Measurements from ENCODE around the gene CADM4. TPM values are rescaled to one million over a fixed set of nuclear protein-coding genes. Genes with fewer than 3 reads are reported as not detected.
A peak's percentile ranks its signal among the peaks of the same experiment; 100 is the strongest.
"Not testable (repeated sequence)": the region's sequence is repeated elsewhere in the genome, so short reads cannot be mapped to it uniquely, and the experiment has no call there.

Gene CADM4
- total RNA-seq, 5 donors from 2014 or later (not counting 1 experiment from before 2014, with no cell fraction given) = 0.16 to 0.61 (median 0.45) TPM

DNA sequence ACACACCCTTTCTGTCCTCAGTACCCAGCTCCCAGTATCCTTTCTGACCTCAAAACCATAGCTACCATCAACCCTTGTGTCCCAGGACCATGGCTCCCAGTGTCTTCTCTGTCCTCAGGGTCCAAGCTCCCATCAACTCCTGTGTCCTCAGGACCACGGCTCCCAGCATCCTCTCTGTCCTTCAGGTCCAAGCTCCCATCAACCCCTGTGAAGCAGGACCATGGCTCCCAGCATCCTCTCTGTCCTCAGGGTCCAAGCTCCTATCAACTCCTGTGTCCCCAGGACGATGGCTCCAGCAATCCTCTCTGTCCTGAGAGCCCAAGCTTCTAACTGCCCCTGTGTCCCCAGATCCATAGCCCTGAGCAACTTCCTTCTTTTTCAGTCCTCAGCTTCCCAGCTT lies 1.7 kb upstream of the CADM4 start:
- ATAC-seq (replicated peaks in 1 of 4) (no peak), DNase-seq (no peak)
- peaks cover 1 to 2% (median 2%) of the 10 kb centered on the region in 3 donors for H3K9me3 Mint-ChIP-seq
- Histone ChIP-seq H3K27me3 (replicated peaks in 1 of 2; ENCODE audit: control insufficient read depth in 2 of 2, extremely low read depth in 1 of 2, insufficient read depth in 2 of 2, low read length in 1 of 2) (peaks cover 6 to 43% of the 10 kb centered on the region in 2 experiments), H3K27ac (ENCODE audit: low read length) (no peak overlapping the region), H3K4me3 (ENCODE audit: control insufficient read depth in 1 of 2, extremely low read depth in 1 of 2, low read length in 1 of 2) (no peak overlapping the region), H3K4me1 (ENCODE audit: control insufficient read depth in 1 of 2, extremely low read depth in 1 of 2, insufficient read depth in 2 of 2, low read length in 2 of 2) (peaks cover 9 to 15% of the 10 kb centered on the region in 2 experiments), H3K36me3 (ENCODE audit: control insufficient read depth in 2 of 2, extremely low read depth in 1 of 2, insufficient read depth in 1 of 2, low read length in 1 of 2) (no peaks in the 10 kb centered on the region), H3K9me3 (no peaks in the 10 kb centered on the region)
- POLR2A ChIA-PET = no interaction called here
- 53% methylated on average over 2 of the region's 2 CpGs for WGBS (ENCODE audit: insufficient coverage)
- H3K27me3 Mint-ChIP-seq = peaks cover 18 to 32% of the 10 kb centered on the region in 2 donors
- H3K4me1 Mint-ChIP-seq = peaks cover 9 to 22% (median 9%) of the 10 kb centered on the region in 3 donors
- H3K27ac Mint-ChIP-seq = peak overlapping the region in 1 of 2 donors; percentile 53
- H3K36me3 Mint-ChIP-seq = peaks cover 4% of the 10 kb centered on the region
- CTCF ChIA-PET = no interaction called here
- peak overlapping the region; percentile 63 to 79 (median 64) for H3K4me3 Mint-ChIP-seq

DNA sequence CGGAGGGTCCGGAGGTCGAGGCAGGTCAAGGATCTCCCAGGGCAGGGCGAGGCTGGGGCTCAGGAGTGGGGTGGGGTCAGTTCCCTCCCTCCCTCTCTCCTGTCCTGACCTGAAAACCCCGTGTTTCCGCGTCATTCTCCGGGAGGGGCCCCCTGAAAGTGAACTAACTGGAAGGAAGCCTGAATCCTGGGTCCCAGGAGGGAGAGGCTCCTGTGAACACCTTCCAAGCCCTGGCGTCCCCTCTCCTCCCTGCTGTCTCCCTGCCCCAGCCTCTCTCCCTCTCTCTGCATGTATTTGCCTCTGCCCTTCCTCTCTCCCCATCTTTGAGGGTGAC lies 741 bp upstream of the CADM4 start:
- no peak for ATAC-seq (replicated peaks in 1 of 4)
- H3K27ac Mint-ChIP-seq = no peak overlapping the region
- H3K4me1 Mint-ChIP-seq = peaks cover 9 to 22% (median 9%) of the 10 kb centered on the region in 3 donors
- 40% methylated on average over 1 of the region's 9 CpGs for WGBS (ENCODE audit: insufficient coverage)
- ChIA-PET CTCF (interaction anchor here in 1 of 2 donors (0.5 kb wide), 2 partner anchors 22 to 208 kb away, joined by 4 to 5 read pairs; no protein-coding TSS in a partner anchor), POLR2A (no interaction called here)
- H3K27me3 Mint-ChIP-seq = peaks cover 18 to 36% of the 10 kb centered on the region in 2 donors
- no peaks in the 10 kb centered on the region for H3K36me3 Mint-ChIP-seq
- H3K4me3 Mint-ChIP-seq = peak overlapping the region; percentile 76 to 79 (median 76)
- no peaks in the 10 kb centered on the region for H3K36me3 ChIP-seq (ENCODE audit: control insufficient read depth in 2 of 2, extremely low read depth in 1 of 2, insufficient read depth in 1 of 2, low read length in 1 of 2)
- no peaks in the 10 kb centered on the region for H3K9me3 Mint-ChIP-seq
- peak overlapping the region; percentile 54 for H3K4me3 ChIP-seq (ENCODE audit: control insufficient read depth in 1 of 2, extremely low read depth in 1 of 2, low read length in 1 of 2)
- peaks cover 9 to 15% of the 10 kb centered on the region in 2 experiments for H3K4me1 ChIP-seq (ENCODE audit: control insufficient read depth in 1 of 2, extremely low read depth in 1 of 2, insufficient read depth in 2 of 2, low read length in 2 of 2)
- no peaks in the 10 kb centered on the region for H3K9me3 ChIP-seq
- H3K27me3 ChIP-seq (replicated peaks in 1 of 2; ENCODE audit: control insufficient read depth in 2 of 2, extremely low read depth in 1 of 2, insufficient read depth in 2 of 2, low read length in 1 of 2) = peaks cover 6 to 52% of the 10 kb centered on the region in 2 experiments
- DNase-seq = no peak
- H3K27ac ChIP-seq (ENCODE audit: low read length) = no peak overlapping the region

- POLR2A ChIA-PET = interaction anchor here in 1 of 2 donors (0.6 kb wide), 1 partner anchor 139 kb away, joined by 3 read pairs; no protein-coding TSS in a partner anchor
- no peaks in the 10 kb centered on the region for H3K9me3 ChIP-seq
- Mint-ChIP-seq H3K9me3 (no peaks in the 10 kb centered on the region), H3K27ac (no peak overlapping the region), H3K4me3 (peak overlapping the region; percentile 70 to 89 (median 80)), H3K27me3 (peaks cover 18 to 36% of the 10 kb centered on the region in 2 donors), H3K36me3 (no peaks in the 10 kb centered on the region), H3K4me1 (peaks cover 9 to 22% (median 9%) of the 10 kb centered on the region in 3 donors)
- no peak overlapping the region for H3K27ac ChIP-seq (ENCODE audit: low read length)
- H3K36me3 ChIP-seq (ENCODE audit: control insufficient read depth in 2 of 2, extremely low read depth in 1 of 2, insufficient read depth in 1 of 2, low read length in 1 of 2) = no peaks in the 10 kb centered on the region
- H3K4me3 ChIP-seq (ENCODE audit: control insufficient read depth in 1 of 2, extremely low read depth in 1 of 2, low read length in 1 of 2) = peak overlapping the region; percentile 1 to 12
- 28% methylated on average over 18 of the region's 18 CpGs for WGBS (ENCODE audit: insufficient coverage)
- CTCF ChIA-PET = no interaction called here
- peaks cover 6 to 65% of the 10 kb centered on the region in 2 experiments for H3K27me3 ChIP-seq (replicated peaks in 1 of 2; ENCODE audit: control insufficient read depth in 2 of 2, extremely low read depth in 1 of 2, insufficient read depth in 2 of 2, low read length in 1 of 2)
- H3K4me1 ChIP-seq (ENCODE audit: control insufficient read depth in 1 of 2, extremely low read depth in 1 of 2, insufficient read depth in 2 of 2, low read length in 2 of 2) = peaks cover 9 to 20% of the 10 kb centered on the region in 2 experiments
- DNase-seq (no peak), ATAC-seq (replicated peaks in 1 of 4) (no peak)
Measured at GRCh38 chr19:43638995-43639518, 593 bp downstream of the CADM4 start.

GRCh38 chr19:43638214-43638994 lies 1.2 kb downstream of the CADM4 start:
- H3K9me3 Mint-ChIP-seq = no peaks in the 10 kb centered on the region
- H3K27me3 Mint-ChIP-seq = peaks cover 18 to 36% of the 10 kb centered on the region in 2 donors
- Histone ChIP-seq H3K9me3 (no peaks in the 10 kb centered on the region), H3K27ac (ENCODE audit: low read length) (no peak overlapping the region), H3K27me3 (replicated peaks in 1 of 2; ENCODE audit: control insufficient read depth in 2 of 2, extremely low read depth in 1 of 2, insufficient read depth in 2 of 2, low read length in 1 of 2) (peaks cover 6 to 68% of the 10 kb centered on the region in 2 experiments), H3K4me1 (ENCODE audit: control insufficient read depth in 1 of 2, extremely low read depth in 1 of 2, insufficient read depth in 2 of 2, low read length in 2 of 2) (peaks cover 9 to 20% of the 10 kb centered on the region in 2 experiments), H3K4me3 (ENCODE audit: control insufficient read depth in 1 of 2, extremely low read depth in 1 of 2, low read length in 1 of 2) (no peak overlapping the region), H3K36me3 (ENCODE audit: control insufficient read depth in 2 of 2, extremely low read depth in 1 of 2, insufficient read depth in 1 of 2, low read length in 1 of 2) (no peaks in the 10 kb centered on the region)
- ChIA-PET POLR2A (interaction anchor here in 1 of 2 donors (0.5 kb wide), 1 partner anchor 329 kb away, joined by 4 read pairs; no protein-coding TSS in a partner anchor), CTCF (no interaction called here)
- WGBS (ENCODE audit: insufficient coverage) = 95% methylated on average over 3 of the region's 13 CpGs
- peak overlapping the region; percentile 70 to 89 (median 80) for H3K4me3 Mint-ChIP-seq
- H3K36me3 Mint-ChIP-seq = no peaks in the 10 kb centered on the region
- H3K4me1 Mint-ChIP-seq = peaks cover 9 to 22% (median 9%) of the 10 kb centered on the region in 3 donors
- DNase-seq (no peak), ATAC-seq (replicated peaks in 1 of 4) (no peak)
- H3K27ac Mint-ChIP-seq = no peak overlapping the region

- no peaks in the 10 kb centered on the region for H3K36me3 Mint-ChIP-seq
- ATAC-seq (replicated peaks in 1 of 4) = no peak
- Histone ChIP-seq H3K27ac (ENCODE audit: low read length) (no peak overlapping the region), H3K9me3 (no peaks in the 10 kb centered on the region), H3K4me3 (ENCODE audit: control insufficient read depth in 1 of 2, extremely low read depth in 1 of 2, low read length in 1 of 2) (no peak overlapping the region), H3K27me3 (replicated peaks in 1 of 2; ENCODE audit: control insufficient read depth in 2 of 2, extremely low read depth in 1 of 2, insufficient read depth in 2 of 2, low read length in 1 of 2) (peaks cover 6 to 70% of the 10 kb centered on the region in 2 experiments), H3K4me1 (ENCODE audit: control insufficient read depth in 1 of 2, extremely low read depth in 1 of 2, insufficient read depth in 2 of 2, low read length in 2 of 2) (peaks cover 9 to 20% of the 10 kb centered on the region in 2 experiments), H3K36me3 (ENCODE audit: control insufficient read depth in 2 of 2, extremely low read depth in 1 of 2, insufficient read depth in 1 of 2, low read length in 1 of 2) (no peaks in the 10 kb centered on the region)
- peaks cover 9 to 16% (median 9%) of the 10 kb centered on the region in 3 donors for H3K4me1 Mint-ChIP-seq
- DNase-seq = no peak
- H3K9me3 Mint-ChIP-seq = no peaks in the 10 kb centered on the region
- POLR2A ChIA-PET = no interaction called here
- no peak overlapping the region for H3K27ac Mint-ChIP-seq
- 84% methylated on average over 8 of the region's 14 CpGs for WGBS (ENCODE audit: insufficient coverage)
- no peak overlapping the region for H3K4me3 Mint-ChIP-seq
- peaks cover 14 to 39% of the 10 kb centered on the region in 2 donors for H3K27me3 Mint-ChIP-seq
- CTCF ChIA-PET = no interaction called here
Measured at GRCh38 chr19:43636121-43636683, 3.4 kb downstream of the CADM4 start.

DNA sequence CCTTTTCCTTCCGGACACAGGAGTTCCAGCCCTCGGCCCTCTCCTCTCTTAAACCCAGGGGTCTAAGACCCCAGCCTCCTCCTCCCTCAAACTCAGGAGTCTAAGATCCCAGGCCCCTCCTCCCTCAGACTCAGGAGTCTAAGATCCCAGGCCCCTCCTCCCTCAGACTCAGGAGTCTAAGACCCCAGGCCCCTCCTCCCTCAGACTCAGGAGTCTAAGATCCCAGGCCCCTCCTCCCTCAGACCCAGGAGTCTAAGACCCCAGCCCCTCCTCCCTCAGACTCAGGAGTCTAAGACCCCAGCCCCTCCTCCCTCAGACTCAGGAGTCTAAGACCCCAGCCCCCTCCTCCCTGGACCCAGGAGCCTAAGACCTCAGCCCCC lies 4.1 kb downstream of the CADM4 start:
- peaks cover 6 to 66% of the 10 kb centered on the region in 2 experiments for H3K27me3 ChIP-seq (replicated peaks in 1 of 2; ENCODE audit: control insufficient read depth in 2 of 2, extremely low read depth in 1 of 2, insufficient read depth in 2 of 2, low read length in 1 of 2)
- H3K4me1 ChIP-seq (ENCODE audit: control insufficient read depth in 1 of 2, extremely low read depth in 1 of 2, insufficient read depth in 2 of 2, low read length in 2 of 2) = peaks cover 9 to 19% of the 10 kb centered on the region in 2 experiments
- H3K27ac ChIP-seq (ENCODE audit: low read length); POLR2A ChIA-PET; H3K9me3 Mint-ChIP-seq; H3K4me3 ChIP-seq (ENCODE audit: control insufficient read depth in 1 of 2, extremely low read depth in 1 of 2, low read length in 1 of 2); CTCF ChIA-PET; H3K36me3 ChIP-seq (ENCODE audit: control insufficient read depth in 2 of 2, extremely low read depth in 1 of 2, insufficient read depth in 1 of 2, low read length in 1 of 2); H3K4me3 Mint-ChIP-seq; H3K27ac Mint-ChIP-seq; H3K9me3 ChIP-seq; DNase-seq; H3K36me3 Mint-ChIP-seq; ATAC-seq (replicated peaks in 1 of 4): not testable (repeated sequence)
- Mint-ChIP-seq H3K27me3 (peaks cover 13 to 36% of the 10 kb centered on the region in 2 donors), H3K4me1 (peaks cover 8 to 13% (median 9%) of the 10 kb centered on the region in 3 donors)
- WGBS (ENCODE audit: insufficient coverage) = 83% methylated on average over 1 of the region's 2 CpGs
